ENCODE measurements around the gene SPAG6. TPM values are rescaled to one million over a fixed set of nuclear protein-coding genes. Genes with fewer than 3 reads are reported as not detected.

Gene SPAG6
- total RNA-seq, 1 donor from 2014 or later, result 10.4 TPM

GRCh38 chr10:22335173-22335933 lies 9.9 kb upstream of the SPAG6 start:
- peak; percentile 71 to 75 for ATAC-seq
- H3K4me1 ChIP-seq, result peaks cover 46% of the 10 kb centered on the region

DNA sequence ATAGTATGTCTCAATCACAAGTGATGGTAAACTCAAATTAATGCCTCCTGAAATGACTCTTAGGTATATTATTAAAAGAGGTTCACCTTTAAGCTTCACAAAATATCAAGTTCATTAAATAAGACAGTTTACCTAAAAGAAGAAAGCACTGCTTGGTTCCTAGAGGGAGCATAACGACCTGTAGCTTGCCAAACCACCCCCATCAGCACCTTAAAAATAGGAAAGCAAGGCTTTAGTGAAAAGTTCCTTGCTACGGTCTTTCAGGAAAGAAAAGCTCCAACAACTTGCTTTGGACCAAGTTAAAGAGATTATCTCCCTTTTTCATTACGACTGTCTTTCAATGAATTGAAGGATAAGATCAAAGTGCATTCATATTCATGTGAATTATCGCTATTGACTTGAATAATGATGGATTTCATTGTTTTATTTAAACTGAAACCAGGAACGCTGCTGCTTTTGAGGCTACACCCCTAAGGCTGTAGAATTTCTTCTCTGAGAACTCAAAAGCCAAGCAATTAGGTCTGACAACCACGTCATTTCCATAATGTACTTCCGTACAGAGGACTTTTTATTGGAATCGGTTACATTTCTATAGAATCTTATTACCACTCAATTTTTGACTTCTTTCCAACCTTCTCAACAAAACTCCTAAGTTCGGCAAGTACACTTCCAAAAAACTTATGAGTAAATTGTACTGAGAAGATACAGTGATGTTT lies 7.0 kb upstream of the SPAG6 start:
- DNase-seq, result no peak

More at GRCh38 chr10:22335173-22335933, 9.9 kb upstream of the SPAG6 start:
- DNase-seq, result peak; percentile 71
- Histone ChIP-seq H3K27ac (no peak overlapping the region), H3K4me3 (peak overlapping the region; percentile 54), H3K36me3 (peaks cover 4% of the 10 kb centered on the region), H3K27me3 (ENCODE audit: low read depth) (peaks cover 65% of the 10 kb centered on the region), H3K9me3 (no peaks in the 10 kb centered on the region)
- TF ChIP-seq CTCF (IDR thresholded peaks at IDR 0.05), result peak; percentile 18
- intact Hi-C loops (cut with DNase I), result no loop called here

GRCh38 chr10:22338931-22339330 lies 6.4 kb upstream of the SPAG6 start:
- H3K27ac ChIP-seq, result no peak overlapping the region
- intact Hi-C loops (cut with DNase I), result no loop called here
- peaks cover 86% of the 10 kb centered on the region for H3K27me3 ChIP-seq (ENCODE audit: low read depth)
- H3K4me3 ChIP-seq, result no peak overlapping the region
- TF ChIP-seq CTCF (IDR thresholded peaks at IDR 0.05), result no peak
- no peaks in the 10 kb centered on the region for H3K9me3 ChIP-seq
- H3K4me1 ChIP-seq, result peaks cover 44% of the 10 kb centered on the region
- DNase-seq (no peak), ATAC-seq (no peak)
- H3K36me3 ChIP-seq, result no peaks in the 10 kb centered on the region

More for the DNA sequence above, 7.0 kb upstream of the SPAG6 start:
- H3K27ac ChIP-seq, result no peak overlapping the region
- no peaks in the 10 kb centered on the region for H3K9me3 ChIP-seq
- peaks cover 85% of the 10 kb centered on the region for H3K27me3 ChIP-seq (ENCODE audit: low read depth)
- H3K4me1 ChIP-seq, result peaks cover 48% of the 10 kb centered on the region
- ATAC-seq, result no peak
- TF ChIP-seq CTCF (IDR thresholded peaks at IDR 0.05), result no peak
- no peak overlapping the region for H3K4me3 ChIP-seq
- intact Hi-C loops (cut with DNase I), result no loop called here
- H3K36me3 ChIP-seq, result no peaks in the 10 kb centered on the region

DNA sequence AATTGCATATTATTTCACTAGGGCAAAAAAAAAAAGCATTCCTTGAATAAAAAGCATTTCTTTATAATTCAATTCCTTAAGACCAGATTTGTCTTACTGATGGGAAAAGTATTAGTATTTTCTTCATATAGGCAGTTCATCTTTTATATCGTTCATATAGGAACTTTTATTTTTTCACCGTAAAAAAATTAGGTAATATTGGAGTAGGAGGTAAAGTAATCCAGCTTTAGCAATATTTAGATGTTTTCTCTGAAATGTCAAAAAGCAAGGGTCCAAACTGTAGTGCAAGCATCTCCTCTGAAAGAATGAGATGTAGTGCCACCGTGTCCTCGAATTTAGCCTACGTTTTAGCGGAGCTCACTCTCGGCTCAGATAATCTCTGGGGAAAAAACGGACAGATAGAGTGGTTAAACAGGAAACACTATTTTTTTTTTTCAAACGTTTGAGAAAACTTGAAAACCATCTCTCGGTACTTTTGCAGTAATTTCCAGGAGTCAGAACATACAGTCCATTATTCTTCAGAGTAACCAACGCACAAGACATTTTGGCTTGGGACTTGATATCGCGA lies 5.5 kb upstream of the SPAG6 start:
- DNase-seq (no peak), ATAC-seq (no peak)
- no peaks in the 10 kb centered on the region for H3K9me3 ChIP-seq
- TF ChIP-seq CTCF (IDR thresholded peaks at IDR 0.05), result no peak
- intact Hi-C loops (cut with DNase I), result no loop called here
- peak overlapping the region; percentile 96 for H3K27ac ChIP-seq
- H3K4me3 ChIP-seq, result peak overlapping the region; percentile 83
- peaks cover 35% of the 10 kb centered on the region for H3K4me1 ChIP-seq
- peaks cover 86% of the 10 kb centered on the region for H3K27me3 ChIP-seq (ENCODE audit: low read depth)
- H3K36me3 ChIP-seq, result no peaks in the 10 kb centered on the region

- Histone ChIP-seq H3K27me3 (ENCODE audit: low read depth) (peaks cover 86% of the 10 kb centered on the region), H3K4me1 (peaks cover 33% of the 10 kb centered on the region), H3K4me3 (peak overlapping the region; percentile 83), H3K36me3 (no peaks in the 10 kb centered on the region), H3K27ac (peak overlapping the region; percentile 96), H3K9me3 (no peaks in the 10 kb centered on the region)
- intact Hi-C loops (cut with DNase I), result no loop called here
- peak; percentile 88 to 89 for ATAC-seq
- peak; percentile 76 for DNase-seq
- TF ChIP-seq CTCF (IDR thresholded peaks at IDR 0.05), result no peak
Observed at GRCh38 chr10:22340329-22341189, 4.7 kb upstream of the SPAG6 start.
